Fibroblast of skin of left quadriceps (primary cell): ENCODE results near the gene ITGB4.

Source experiments
- DNase-seq, 2 experiments: peaks; one replicate each; pipeline ENCODE4 v3.0.0-alpha.2; 2013; ENCODE audit warnings: low read depth in 2 of 2

The ITGB4 gene

DNA sequence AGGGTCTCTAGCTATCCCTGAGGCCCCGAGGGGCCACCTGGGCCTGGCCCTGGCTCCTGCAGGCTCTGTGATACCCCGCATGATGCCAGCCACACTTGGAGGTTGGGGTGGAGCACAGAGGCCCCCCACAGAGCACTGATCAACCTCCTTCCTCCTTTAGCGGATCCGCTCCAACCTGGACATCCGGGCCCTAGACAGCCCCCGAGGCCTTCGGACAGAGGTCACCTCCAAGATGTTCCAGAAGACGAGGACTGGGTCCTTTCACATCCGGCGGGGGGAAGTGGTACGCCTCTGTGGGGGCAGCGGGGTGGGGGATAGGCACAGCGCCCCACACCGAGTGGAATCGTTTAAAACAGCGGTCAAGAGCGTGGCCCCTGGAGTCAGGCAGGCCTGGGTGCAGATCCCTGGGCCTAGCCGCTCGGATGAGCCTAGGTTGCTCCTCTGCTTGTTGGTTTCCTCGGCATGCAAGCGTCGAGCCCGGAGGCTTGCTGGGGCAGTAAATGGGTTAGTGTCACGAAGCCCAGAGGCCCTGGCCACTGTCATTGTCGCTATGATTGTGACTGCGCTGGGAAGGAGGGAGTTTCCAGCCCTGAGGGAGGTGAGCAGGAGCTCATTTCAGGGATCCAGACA, 9.9 kb downstream of the ITGB4 start:
- no peak for DNase-seq

DNA sequence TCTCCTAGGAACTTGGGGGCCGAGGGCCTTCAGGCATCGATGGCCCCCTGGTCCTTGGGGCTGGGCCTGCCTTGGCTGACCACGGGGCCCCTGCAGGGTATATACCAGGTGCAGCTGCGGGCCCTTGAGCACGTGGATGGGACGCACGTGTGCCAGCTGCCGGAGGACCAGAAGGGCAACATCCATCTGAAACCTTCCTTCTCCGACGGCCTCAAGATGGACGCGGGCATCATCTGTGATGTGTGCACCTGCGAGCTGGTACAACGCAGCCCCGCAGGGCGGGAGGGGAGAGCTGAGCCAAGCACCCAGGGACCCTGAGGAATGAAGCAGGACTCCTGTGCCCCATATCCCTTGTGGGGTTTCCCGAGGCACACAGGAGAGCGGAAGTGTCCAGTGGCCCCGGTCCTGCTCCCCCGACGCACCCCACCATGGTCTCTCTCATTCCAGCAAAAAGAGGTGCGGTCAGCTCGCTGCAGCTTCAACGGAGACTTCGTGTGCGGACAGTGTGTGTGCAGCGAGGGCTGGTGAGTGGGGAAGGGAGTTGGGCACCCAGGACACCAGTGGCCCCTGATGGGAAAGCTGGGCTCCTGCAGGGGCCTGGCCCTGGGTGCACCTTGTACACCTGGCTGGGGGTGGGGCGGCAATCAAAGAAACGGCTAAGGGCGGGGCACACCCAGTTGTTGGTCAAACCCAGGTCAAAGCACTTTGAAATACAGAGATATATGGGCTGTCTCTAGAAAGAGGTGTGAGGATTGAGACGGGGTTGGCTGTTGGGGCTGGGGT, 10.6 kb downstream of the ITGB4 start:
- no peak for DNase-seq

- no peak for DNase-seq
These were observed 12.2 kb downstream of the ITGB4 start for GRCh38 chr17:75733471-75733870.

DNA sequence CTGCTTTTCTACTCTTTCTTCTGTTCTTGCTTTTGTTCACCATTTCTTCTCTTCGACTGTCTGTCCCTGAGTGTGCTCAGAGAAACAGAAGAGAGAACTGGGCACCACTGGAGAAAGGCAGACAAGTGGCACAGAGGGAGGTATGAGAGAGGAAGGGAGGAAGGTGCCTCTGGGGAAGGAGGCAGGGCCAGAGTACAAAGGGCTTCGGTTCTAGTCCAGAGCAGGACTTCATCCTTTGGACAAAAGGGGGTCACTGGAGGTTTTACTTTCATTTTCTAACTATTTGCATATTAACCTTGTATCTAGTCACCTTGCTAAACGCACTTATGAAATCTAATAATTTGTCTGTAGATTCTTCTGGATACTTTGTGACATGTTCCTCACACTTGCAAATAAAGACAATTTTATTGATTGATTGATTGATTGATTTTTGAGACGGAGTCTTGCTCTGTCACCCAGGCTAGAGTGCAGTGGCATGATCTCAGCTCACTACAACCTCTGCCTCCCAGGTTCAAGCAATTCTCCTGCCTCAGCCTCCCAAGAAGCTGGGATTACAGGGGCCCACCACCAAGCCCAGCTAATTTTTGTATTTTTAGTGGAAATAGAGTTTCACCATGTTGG, 13.5 kb downstream of the ITGB4 start:
- DNase-seq: no peak

GRCh38 chr17:75736173-75736835, 15.0 kb downstream of the ITGB4 start:
- DNase-seq: no peak

GRCh38 chr17:75737133-75737962, 16.1 kb downstream of the ITGB4 start:
- DNase-seq: no peak

DNA sequence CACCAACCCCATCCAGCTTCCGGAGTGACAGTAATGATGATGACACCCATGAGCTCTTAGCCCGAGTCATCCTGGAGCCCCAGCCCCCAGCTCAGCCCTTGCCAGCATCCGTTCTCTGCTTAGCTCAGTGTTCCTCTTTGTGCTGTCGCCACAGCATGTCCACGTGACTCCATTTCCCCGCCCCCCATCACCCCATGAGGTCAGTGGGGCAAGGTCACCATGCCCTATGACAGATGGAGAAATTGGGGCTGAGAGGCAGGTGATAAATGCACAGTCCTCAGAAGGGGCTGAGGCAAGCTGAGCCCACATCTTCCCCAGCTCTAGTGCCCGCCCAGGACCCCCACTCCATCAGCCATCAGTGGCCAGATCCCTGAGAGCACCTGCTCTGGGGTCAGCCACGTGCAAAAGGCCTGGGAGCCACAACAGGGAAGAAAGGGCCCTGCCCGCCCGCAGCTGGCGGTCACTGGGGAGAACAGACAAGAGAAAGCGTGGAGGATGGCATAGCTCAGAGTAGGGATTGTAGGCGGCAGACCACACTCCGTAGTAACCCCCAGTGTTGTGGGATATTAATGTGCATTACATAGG, 17.1 kb downstream of the ITGB4 start:
- DNase-seq: no peak

- no peak for DNase-seq
These were observed 17.9 kb downstream of the ITGB4 start for GRCh38 chr17:75739174-75739573.

- no peak for DNase-seq
These were observed 18.5 kb downstream of the ITGB4 start for GRCh38 chr17:75739801-75740200.

GRCh38 chr17:75740215-75740614, 19.0 kb downstream of the ITGB4 start:
- no peak for DNase-seq

DNA sequence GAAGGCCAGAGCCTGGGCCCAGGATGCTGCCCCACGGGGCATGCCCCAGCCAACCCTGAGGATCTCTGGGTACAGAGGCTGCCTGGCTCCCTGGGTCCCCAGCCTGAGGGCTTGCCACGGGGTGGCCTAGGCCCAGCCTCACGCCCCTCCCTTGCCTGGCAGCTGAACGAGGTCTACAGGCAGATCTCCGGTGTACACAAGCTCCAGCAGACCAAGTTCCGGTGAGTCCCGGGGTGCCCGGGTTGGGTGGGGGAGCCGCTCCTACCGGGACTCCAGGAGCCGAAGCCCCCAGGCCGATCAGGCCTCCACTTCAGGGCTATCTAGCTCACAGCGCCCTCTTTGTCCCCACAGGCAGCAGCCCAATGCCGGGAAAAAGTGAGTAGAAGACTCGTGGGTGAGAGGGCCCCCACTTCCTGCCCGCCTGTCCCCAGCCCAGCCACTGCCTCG, 19.4 kb downstream of the ITGB4 start:
- no peak for DNase-seq

DNA sequence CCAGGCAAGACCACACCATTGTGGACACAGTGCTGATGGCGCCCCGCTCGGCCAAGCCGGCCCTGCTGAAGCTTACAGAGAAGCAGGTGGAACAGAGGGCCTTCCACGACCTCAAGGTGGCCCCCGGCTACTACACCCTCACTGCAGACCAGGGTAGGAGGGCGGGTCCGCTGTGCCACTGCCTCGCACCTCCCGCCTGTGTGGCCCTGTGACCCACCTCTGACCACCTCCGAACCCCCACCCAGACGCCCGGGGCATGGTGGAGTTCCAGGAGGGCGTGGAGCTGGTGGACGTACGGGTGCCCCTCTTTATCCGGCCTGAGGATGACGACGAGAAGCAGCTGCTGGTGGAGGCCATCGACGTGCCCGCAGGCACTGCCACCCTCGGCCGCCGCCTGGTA, 21.1 kb downstream of the ITGB4 start:
- no peak for DNase-seq

DNA sequence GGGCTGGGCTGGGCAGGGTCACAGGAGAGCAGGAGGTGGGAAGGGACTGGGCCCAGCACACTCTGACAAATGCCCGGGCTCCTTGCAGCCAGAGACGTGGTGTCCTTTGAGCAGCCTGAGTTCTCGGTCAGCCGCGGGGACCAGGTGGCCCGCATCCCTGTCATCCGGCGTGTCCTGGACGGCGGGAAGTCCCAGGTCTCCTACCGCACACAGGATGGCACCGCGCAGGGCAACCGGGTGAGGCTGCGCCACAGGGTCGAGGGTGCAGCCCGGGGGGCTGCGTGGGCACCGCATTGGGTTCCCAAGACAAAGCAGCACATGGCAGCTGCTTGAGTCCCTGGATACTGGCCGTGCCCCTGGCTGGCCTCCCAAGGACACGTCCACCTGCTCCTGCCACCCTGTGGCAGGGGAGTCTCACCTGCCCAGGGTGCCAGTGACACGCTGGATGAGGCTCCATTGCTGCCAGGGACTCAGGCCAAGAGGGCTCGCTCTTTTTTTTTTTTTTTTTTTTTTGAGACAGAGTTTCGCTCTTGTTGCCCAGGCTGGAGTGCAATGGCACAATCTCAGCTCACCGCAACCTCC, 22.5 kb downstream of the ITGB4 start:
- no peak for DNase-seq

DNA sequence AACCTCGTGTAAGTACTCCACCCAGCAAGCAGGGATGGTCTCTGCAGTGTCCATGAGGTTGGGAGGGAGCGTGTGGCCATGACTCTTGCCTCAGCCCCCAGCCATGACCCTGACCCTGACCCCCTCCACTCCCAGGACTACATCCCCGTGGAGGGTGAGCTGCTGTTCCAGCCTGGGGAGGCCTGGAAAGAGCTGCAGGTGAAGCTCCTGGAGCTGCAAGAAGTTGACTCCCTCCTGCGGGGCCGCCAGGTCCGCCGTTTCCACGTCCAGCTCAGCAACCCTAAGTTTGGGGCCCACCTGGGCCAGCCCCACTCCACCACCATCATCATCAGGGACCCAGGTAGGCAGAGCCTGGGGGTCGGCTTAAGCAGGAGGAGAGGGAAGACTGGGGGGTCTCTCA, 27.4 kb downstream of the ITGB4 start:
- no peak for DNase-seq

- peak in 1 of 2 experiments; percentile 25 for DNase-seq
These were observed 28.5 kb downstream of the ITGB4 start for GRCh38 chr17:75749545-75750389.

DNA sequence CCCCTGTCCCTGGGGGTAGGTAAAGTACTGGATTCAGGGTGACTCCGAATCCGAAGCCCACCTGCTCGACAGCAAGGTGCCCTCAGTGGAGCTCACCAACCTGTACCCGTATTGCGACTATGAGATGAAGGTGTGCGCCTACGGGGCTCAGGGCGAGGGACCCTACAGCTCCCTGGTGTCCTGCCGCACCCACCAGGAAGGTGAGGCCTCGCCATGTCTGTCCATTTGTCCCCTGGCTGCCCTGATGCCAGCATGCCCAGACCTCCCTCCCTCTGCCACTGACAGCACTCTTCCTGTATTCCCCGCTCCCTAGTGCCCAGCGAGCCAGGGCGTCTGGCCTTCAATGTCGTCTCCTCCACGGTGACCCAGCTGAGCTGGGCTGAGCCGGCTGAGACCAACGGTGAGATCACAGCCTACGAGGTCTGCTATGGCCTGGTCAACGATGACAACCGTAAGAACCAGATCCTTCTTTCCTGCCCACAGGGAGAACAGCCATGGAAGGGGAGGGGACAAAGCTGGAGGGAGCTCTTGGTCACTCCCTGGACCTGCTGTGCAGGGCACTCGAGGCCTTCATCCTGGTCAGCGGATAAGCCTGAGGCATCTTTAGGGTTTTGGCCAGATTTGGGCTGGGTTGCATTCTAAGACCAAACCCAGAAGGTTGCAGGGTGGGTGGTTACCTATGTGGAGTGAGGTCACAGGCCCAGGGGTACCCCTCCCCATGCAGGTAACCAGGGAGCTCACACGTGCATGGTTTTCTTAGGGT, 29.6 kb downstream of the ITGB4 start:
- no peak for DNase-seq

DNA sequence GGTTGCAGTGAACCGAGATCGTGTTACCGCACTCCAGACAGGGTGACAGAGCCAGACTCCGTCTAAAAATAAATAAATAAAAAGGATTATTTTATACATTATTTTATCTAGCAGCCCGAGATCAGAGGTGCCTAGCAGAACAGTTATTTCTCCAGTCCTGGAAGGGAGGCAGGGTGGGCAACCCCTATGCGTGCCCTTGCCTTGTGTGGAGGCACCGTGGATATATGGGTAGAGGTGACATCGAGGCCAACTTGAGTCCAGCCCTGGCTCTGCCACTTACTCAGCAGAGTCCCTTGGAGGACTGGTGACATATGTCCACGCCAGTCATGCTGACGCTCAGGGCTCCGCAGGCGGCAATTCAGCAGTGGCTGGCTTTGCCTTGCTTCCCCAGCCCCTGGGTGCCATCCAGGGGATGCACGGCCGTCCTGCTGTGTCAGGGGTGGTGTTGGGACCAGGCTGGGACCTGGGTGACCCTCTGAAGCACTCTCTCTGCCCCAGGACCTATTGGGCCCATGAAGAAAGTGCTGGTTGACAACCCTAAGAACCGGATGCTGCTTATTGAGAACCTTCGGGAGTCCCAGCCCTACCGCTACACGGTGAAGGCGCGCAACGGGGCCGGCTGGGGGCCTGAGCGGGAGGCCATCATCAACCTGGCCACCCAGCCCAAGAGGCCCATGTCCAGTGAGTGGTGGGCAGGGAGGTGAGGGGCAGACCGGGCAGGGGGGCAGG, 30.6 kb downstream of the ITGB4 start:
- no peak for DNase-seq

GRCh38 chr17:75752405-75752709, 31.1 kb downstream of the ITGB4 start:
- no peak for DNase-seq
